Measurements from ENCODE around the gene PPIC.
"Not testable (repeated sequence)": the region's sequence is repeated elsewhere in the genome, so short reads cannot be mapped to it uniquely, and the experiment has no call there.

Gene PPIC

GRCh38 chr5:123007754-123008153, 28.8 kb downstream of the PPIC start:
- DNase-seq (ENCODE audit: low read depth in 2 of 2): no peak

- no peak for DNase-seq (ENCODE audit: low read depth in 2 of 2)
These were observed 29.3 kb downstream of the PPIC start for GRCh38 chr5:123007182-123007581.

- DNase-seq (ENCODE audit: low read depth in 2 of 2): no peak
These were observed 34.7 kb downstream of the PPIC start for GRCh38 chr5:123001808-123002207.

- DNase-seq (ENCODE audit: low read depth in 2 of 2): no peak
These were observed 35.8 kb downstream of the PPIC start for GRCh38 chr5:123000731-123001130.

GRCh38 chr5:122999947-123000563, 36.5 kb downstream of the PPIC start:
- no peak for DNase-seq (ENCODE audit: low read depth in 2 of 2)

GRCh38 chr5:122997294-122997693, 39.2 kb downstream of the PPIC start:
- no peak for DNase-seq (ENCODE audit: low read depth in 2 of 2)

- no peak for DNase-seq (ENCODE audit: low read depth in 2 of 2)
These were observed 40.4 kb downstream of the PPIC start for GRCh38 chr5:122996091-122996490.

GRCh38 chr5:122985954-122986721, 50.4 kb downstream of the PPIC start:
- DNase-seq (ENCODE audit: low read depth in 2 of 2): no peak

GRCh38 chr5:122985006-122985700, 51.4 kb downstream of the PPIC start:
- DNase-seq (ENCODE audit: low read depth in 2 of 2): no peak

- DNase-seq (ENCODE audit: low read depth in 2 of 2): no peak
These were observed 52.1 kb downstream of the PPIC start for GRCh38 chr5:122984425-122984824.

- DNase-seq (ENCODE audit: low read depth in 2 of 2): no peak
These were observed 54.1 kb downstream of the PPIC start for GRCh38 chr5:122982376-122982775.

GRCh38 chr5:122981846-122982245, 54.7 kb downstream of the PPIC start:
- no peak for DNase-seq (ENCODE audit: low read depth in 2 of 2)

- DNase-seq (ENCODE audit: low read depth in 2 of 2): no peak
These were observed 57.8 kb downstream of the PPIC start for GRCh38 chr5:122978644-122979297.

- DNase-seq (ENCODE audit: low read depth in 2 of 2): no peak
These were observed 58.5 kb downstream of the PPIC start for GRCh38 chr5:122978068-122978467.

GRCh38 chr5:122977319-122977718, 59.2 kb downstream of the PPIC start:
- DNase-seq (ENCODE audit: low read depth in 2 of 2): no peak

GRCh38 chr5:122974251-122974650, 62.3 kb downstream of the PPIC start:
- not testable (repeated sequence) for DNase-seq (ENCODE audit: low read depth in 2 of 2)

- DNase-seq (ENCODE audit: low read depth in 2 of 2): not testable (repeated sequence)
These were observed 62.8 kb downstream of the PPIC start for GRCh38 chr5:122973759-122974158.

Data from activated CD8-positive, alpha-beta memory T cell treated with anti-CD3 and anti-CD28 coated beads for 4 hours (primary cell).